SK-N-SH (cell line): Measurements from ENCODE around the gene MYO9A. TPM values are rescaled to one million over a fixed set of nuclear protein-coding genes. Genes with fewer than 3 reads are reported as not detected.

ENCODE experiments used
- CTCF ChIA-PET: fragments of 300-600, 350-600 bp; formaldehyde crosslinking; extraction: SDS; loops from one replicate; lab custom pipeline; 2021; lab: Yijun Ruan, JAX
- POLR2A ChIA-PET: fragments of 350-600 bp; sonication (Branson Sonifier 250); formaldehyde crosslinking; extraction: SDS; loops from one replicate; lab custom pipeline; 2020; ENCODE audit warnings: antibody characterized with exemption, inconsistent platforms; lab: Yijun Ruan, JAX
- DNase-seq: peaks from one replicate; pipeline ENCODE4 v3.0.0; 2012
- H2AFZ ChIP-seq: fragments of 200-600 bp; sonication (generic); 2 replicates; pipeline ENCODE4 v1.8.1; 2016; ENCODE audit warnings: antibody characterized with exemption, mild to moderate bottlenecking, low read depth
- H3F3A ChIP-seq: fragments of 200-600 bp; sonication (generic); replicated peaks from 2 replicates; pipeline ENCODE3; 2016; ENCODE audit warnings: antibody characterized with exemption, mild to moderate bottlenecking; ENCODE audit not compliant: insufficient read depth
- H3K27ac ChIP-seq, 2 experiments: fragments of 200-500 bp in 1 of 2; fragments of 200-600 bp in 1 of 2; sonication (Bioruptor generic) in 1 of 2; sonication (generic), shearing (Covaris generic) in 1 of 2; 2 replicates each; pipeline versions ENCODE4 v1.5.1 to v1.6.1; 2014 to 2016; ENCODE audit warnings: low read depth in 2 of 2, inconsistent platforms in 1 of 2, low read length in 1 of 2, mild to moderate bottlenecking in 1 of 2, mixed read lengths in 1 of 2
- H3K27me3 ChIP-seq: fragments of 200-600 bp; sonication (generic), shearing (Covaris generic); 2 replicates; pipeline ENCODE4 v1.6.1; 2016; ENCODE audit warnings: mixed run types; ENCODE audit not compliant: insufficient read depth
- H3K36me3 ChIP-seq, 2 experiments: fragments of 200-500 bp in 1 of 2; fragments of 200-600 bp in 1 of 2; sonication (Bioruptor generic) in 1 of 2; sonication (generic) in 1 of 2; replicated peaks in 1 of 2; 2 replicates each; pipeline versions ENCODE3 to v1.5.1; 2014 to 2016; ENCODE audit warnings: low read length in 1 of 2, mild to moderate bottlenecking in 1 of 2; ENCODE audit not compliant: insufficient read depth in 2 of 2, control insufficient read depth in 1 of 2
- H3K4me1 ChIP-seq, 2 experiments: fragments of 200-500 bp in 1 of 2; fragments of 200-600 bp in 1 of 2; sonication (Bioruptor generic) in 1 of 2; sonication (generic), shearing (Covaris generic) in 1 of 2; 2 replicates each; pipeline versions ENCODE4 v1.5.1 to v1.6.1; 2014 to 2016; ENCODE audit warnings: low read depth in 1 of 2, low read length in 1 of 2, mixed run types in 1 of 2; ENCODE audit not compliant: insufficient read depth in 2 of 2, control insufficient read depth in 1 of 2
- H3K4me2 ChIP-seq: fragments of 200-600 bp; sonication (generic), shearing (Covaris generic); 2 replicates; pipeline ENCODE4 v1.6.1; 2017; ENCODE audit warnings: mixed run types
- H3K4me3 ChIP-seq, 2 experiments: fragments of 200-500 bp in 1 of 2; fragments of 200-600 bp in 1 of 2; sonication (Bioruptor generic) in 1 of 2; sonication (generic), shearing (Covaris generic) in 1 of 2; 2 replicates each; pipeline versions ENCODE4 v1.5.1 to v1.8.1; 2014 to 2016; ENCODE audit warnings: low read depth in 2 of 2, inconsistent platforms in 1 of 2, low read length in 1 of 2, mild to moderate bottlenecking in 1 of 2, mixed read lengths in 1 of 2, moderate library complexity in 1 of 2
- H3K79me2 ChIP-seq: fragments of 200-600 bp; sonication (generic); 2 replicates; pipeline ENCODE4 v1.8.1; 2017; ENCODE audit warnings: mild to moderate bottlenecking; ENCODE audit not compliant: insufficient read depth
- H3K9ac ChIP-seq: fragments of 200-600 bp; sonication (generic); 2 replicates; pipeline ENCODE4 v1.6.1; 2017; ENCODE audit warnings: mixed run types
- H3K9me2 ChIP-seq: fragments of 200-600 bp; sonication (generic); 2 replicates; pipeline ENCODE4 v1.6.1; 2017; ENCODE audit warnings: mixed run types
- H3K9me3 ChIP-seq: fragments of 200-600 bp; sonication (generic); 2 replicates; pipeline ENCODE4 v1.6.1; 2017; ENCODE audit warnings: mixed run types, mild to moderate bottlenecking, moderate library complexity
- H4K20me1 ChIP-seq: fragments of 200-600 bp; sonication (generic); 2 replicates; pipeline ENCODE4 v1.6.1; 2017; ENCODE audit warnings: mild to moderate bottlenecking, mixed run types; ENCODE audit not compliant: insufficient read depth
- CHD2 ChIP-seq: fragments of 150-350 bp; IDR thresholded peaks from 2 replicates; pipeline ENCODE4 v1.6.1; 2018; ENCODE audit warnings: low read length; ENCODE audit not compliant: partially characterized antibody
- ELF1 ChIP-seq: IDR thresholded peaks from 2 replicates; pipeline ENCODE4 v1.4.0; 2012
- EP300 ChIP-seq, 2 experiments: IDR thresholded peaks; 2 replicates each; pipeline versions ENCODE4 v1.4.0 to v1.6.1; 2012; ENCODE audit warnings: borderline replicate concordance in 1 of 2, low read depth in 1 of 2, low read length in 1 of 2
- FOSL2 ChIP-seq: IDR thresholded peaks from 2 replicates; pipeline ENCODE4 v1.4.0; 2012; ENCODE audit warnings: low read depth, mild to moderate bottlenecking, moderate library complexity, borderline replicate concordance
- FOXM1 ChIP-seq: IDR thresholded peaks from 2 replicates; pipeline ENCODE4 v1.4.0; 2012; ENCODE audit warnings: low read depth, mild to moderate bottlenecking
- GATA2 ChIP-seq: sonication (generic); formaldehyde crosslinking; IDR thresholded peaks from 2 replicates; pipeline ENCODE4 v1.5.0; 2020; ENCODE audit warnings: mild to moderate bottlenecking, missing genetic modification reagents
- MEF2A ChIP-seq: IDR thresholded peaks from 2 replicates; pipeline ENCODE4 v1.4.0; 2012; ENCODE audit warnings: low read depth, borderline replicate concordance
- MXI1 ChIP-seq: IDR thresholded peaks from 2 replicates; pipeline ENCODE4 v1.6.1; 2012; ENCODE audit warnings: mild to moderate bottlenecking, low read depth, low read length, improper control_type of control experiment
- NFIC ChIP-seq: IDR thresholded peaks from 2 replicates; pipeline ENCODE4 v1.4.0; 2012; ENCODE audit warnings: borderline replicate concordance
- SIN3A ChIP-seq: IDR thresholded peaks from 2 replicates; pipeline ENCODE4 v1.6.1; 2012; ENCODE audit warnings: low read depth, mild to moderate bottlenecking, low read length, moderate library complexity, borderline replicate concordance
- SMC3 ChIP-seq: IDR thresholded peaks from 2 replicates; pipeline ENCODE4 v1.6.1; 2012; ENCODE audit warnings: low read depth, low read length, improper control_type of control experiment
- TAF1 ChIP-seq: IDR thresholded peaks from 2 replicates; pipeline ENCODE4 v1.6.1; 2012; ENCODE audit warnings: low read depth, mild to moderate bottlenecking, low read length, moderate library complexity, borderline replicate concordance
- TCF12 ChIP-seq: IDR thresholded peaks from 2 replicates; pipeline ENCODE4 v1.4.0; 2012
- TEAD4 ChIP-seq: IDR thresholded peaks from 2 replicates; pipeline ENCODE4 v1.4.0; 2012; ENCODE audit warnings: mild to moderate bottlenecking, borderline replicate concordance; ENCODE audit not compliant: insufficient read depth
- YY1 ChIP-seq: IDR thresholded peaks from 2 replicates; pipeline ENCODE4 v1.4.0; 2012; ENCODE audit warnings: low read depth, mild to moderate bottlenecking
- WGBS: methylation state at CpG from one replicate; pipeline ENCODE4 v1.1.6; 2017; ENCODE audit warnings: low lambda C conversion rate; 5-methylcytosine and 5-hydroxymethylcytosine counted together
- polyA plus RNA-seq, 3 experiments: library from polyadenylated mRNA; depleted of rRNA; stranded (reverse); fragments of >200 nt; gene quantifications; 2 replicates each; pipeline ENCODE4 v1.2.3, GENCODE V29; 2012
- TF ChIP-seq, protein P1 (sequence below): IDR thresholded peaks from 2 replicates; pipeline ENCODE4 v1.4.0; 2012; ENCODE audit warnings: low read depth
- TF ChIP-seq, protein P2 (sequence below): IDR thresholded peaks from 2 replicates; pipeline ENCODE4 v1.4.0; 2012; ENCODE audit warnings: low read depth, borderline replicate concordance
- TF ChIP-seq, protein P3 (sequence below): fragments of 150-350 bp; IDR thresholded peaks from 2 replicates; pipeline ENCODE4 v1.6.1; 2017; ENCODE audit warnings: antibody characterized with exemption, low read length, low read depth, borderline replicate concordance
- TF ChIP-seq, protein P4 (sequence below): IDR thresholded peaks from 2 replicates; pipeline ENCODE4 v1.6.1; 2012; ENCODE audit warnings: mild to moderate bottlenecking, low read depth, low read length, moderate library complexity

Gene MYO9A
- polyA plus RNA-seq, 1 of the 3 experiments (the other 2 are of a cell fraction), result 4.1 TPM

DNA sequence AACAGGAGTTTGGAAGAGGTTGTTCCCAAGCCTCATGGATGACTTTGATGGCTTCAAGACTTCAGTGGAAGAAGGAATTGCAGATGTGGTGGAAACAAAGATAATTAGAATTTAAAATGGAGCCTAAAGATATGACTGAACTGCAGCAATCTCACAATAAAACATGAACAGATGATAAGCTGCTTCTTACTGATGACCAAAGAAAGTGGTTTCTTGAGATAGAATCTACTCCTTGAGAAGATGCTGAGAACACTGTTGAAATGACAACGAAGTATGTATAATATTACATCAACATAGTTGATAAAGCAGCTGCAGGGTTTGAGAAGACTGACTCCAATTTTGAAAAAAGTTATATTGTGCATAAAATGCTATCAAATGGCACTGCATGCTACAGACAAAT, 21.2 kb downstream of the MYO9A start:
- Histone ChIP-seq H3K9me2 (no peaks in the 10 kb centered on the region), H3F3A (no peaks in the 10 kb centered on the region), H3K9ac (no peak overlapping the region), H3K4me1 (no peaks in the 10 kb centered on the region), H3K9me3 (no peaks in the 10 kb centered on the region)
- WGBS, result 100% methylated on average over 1 of the region's 1 CpG
- no peak for TF ChIP-seq TCF12
- no peak for TF ChIP-seq TEAD4
- no peak for TF ChIP-seq TAF1
- TF ChIP-seq, all 33 proteins: peak for 0
- Histone ChIP-seq H3K36me3 (peaks cover 0 to 9% of the 10 kb centered on the region in 2 experiments), H3K79me2 (peaks cover 35% of the 10 kb centered on the region; the same call in 1 of the 2 replicates), H3K27ac (no peak overlapping the region), H3K4me2 (no peak overlapping the region), H3K4me3 (no peak overlapping the region), H4K20me1 (peaks cover 4% of the 10 kb centered on the region; the same call in 1 of the 2 replicates), H2AFZ (no peak overlapping the region), H3K27me3 (no peaks in the 10 kb centered on the region)
- POLR2A ChIA-PET, result no interaction called here
- CTCF ChIA-PET, result no interaction called here
- no peak for DNase-seq

DNA sequence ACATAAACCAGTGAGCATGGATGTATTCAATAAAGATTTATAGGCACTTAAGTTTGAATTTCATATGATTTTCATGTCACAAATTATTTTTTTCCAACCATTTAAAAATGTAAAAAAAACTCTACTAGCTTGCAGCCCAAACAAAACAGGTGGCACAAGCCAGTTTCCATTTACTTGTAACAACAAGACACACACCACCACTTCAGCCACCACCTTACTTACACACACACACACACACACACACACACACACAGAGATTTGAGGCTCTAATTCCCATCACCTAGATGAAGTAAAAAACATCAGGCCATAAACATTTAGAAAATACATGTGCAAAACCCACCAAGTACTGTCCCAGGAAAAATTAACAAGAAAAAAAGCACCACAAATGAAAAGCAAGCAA, 25.3 kb downstream of the MYO9A start:
- H3K27ac ChIP-seq, result no peak overlapping the region
- TF ChIP-seq, protein P1, sequence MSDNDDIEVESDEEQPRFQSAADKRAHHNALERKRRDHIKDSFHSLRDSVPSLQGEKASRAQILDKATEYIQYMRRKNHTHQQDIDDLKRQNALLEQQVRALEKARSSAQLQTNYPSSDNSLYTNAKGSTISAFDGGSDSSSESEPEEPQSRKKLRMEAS, result no peak
- TF ChIP-seq YY1 (no peak), FOSL2 (no peak), TCF12 (no peak), SMC3 (no peak), CHD2 (no peak), SIN3A (no peak), EP300 (IDR thresholded peaks at IDR 0.05; ENCODE audit: borderline replicate concordance in 1 of 2, low read depth in 1 of 2, low read length in 1 of 2) (no peak), TAF1 (no peak), GATA2 (CRISPR knock-in tag) (no peak), ELF1 (no peak), TEAD4 (no peak), MEF2A (no peak), FOXM1 (no peak), MXI1 (no peak), NFIC (no peak)
- TF ChIP-seq, protein P2, sequence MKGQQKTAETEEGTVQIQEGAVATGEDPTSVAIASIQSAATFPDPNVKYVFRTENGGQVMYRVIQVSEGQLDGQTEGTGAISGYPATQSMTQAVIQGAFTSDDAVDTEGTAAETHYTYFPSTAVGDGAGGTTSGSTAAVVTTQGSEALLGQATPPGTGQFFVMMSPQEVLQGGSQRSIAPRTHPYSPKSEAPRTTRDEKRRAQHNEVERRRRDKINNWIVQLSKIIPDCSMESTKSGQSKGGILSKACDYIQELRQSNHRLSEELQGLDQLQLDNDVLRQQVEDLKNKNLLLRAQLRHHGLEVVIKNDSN, result no peak
- TF ChIP-seq, protein P3, sequence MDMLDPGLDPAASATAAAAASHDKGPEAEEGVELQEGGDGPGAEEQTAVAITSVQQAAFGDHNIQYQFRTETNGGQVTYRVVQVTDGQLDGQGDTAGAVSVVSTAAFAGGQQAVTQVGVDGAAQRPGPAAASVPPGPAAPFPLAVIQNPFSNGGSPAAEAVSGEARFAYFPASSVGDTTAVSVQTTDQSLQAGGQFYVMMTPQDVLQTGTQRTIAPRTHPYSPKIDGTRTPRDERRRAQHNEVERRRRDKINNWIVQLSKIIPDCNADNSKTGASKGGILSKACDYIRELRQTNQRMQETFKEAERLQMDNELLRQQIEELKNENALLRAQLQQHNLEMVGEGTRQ, result no peak
- TF ChIP-seq, protein P4, sequence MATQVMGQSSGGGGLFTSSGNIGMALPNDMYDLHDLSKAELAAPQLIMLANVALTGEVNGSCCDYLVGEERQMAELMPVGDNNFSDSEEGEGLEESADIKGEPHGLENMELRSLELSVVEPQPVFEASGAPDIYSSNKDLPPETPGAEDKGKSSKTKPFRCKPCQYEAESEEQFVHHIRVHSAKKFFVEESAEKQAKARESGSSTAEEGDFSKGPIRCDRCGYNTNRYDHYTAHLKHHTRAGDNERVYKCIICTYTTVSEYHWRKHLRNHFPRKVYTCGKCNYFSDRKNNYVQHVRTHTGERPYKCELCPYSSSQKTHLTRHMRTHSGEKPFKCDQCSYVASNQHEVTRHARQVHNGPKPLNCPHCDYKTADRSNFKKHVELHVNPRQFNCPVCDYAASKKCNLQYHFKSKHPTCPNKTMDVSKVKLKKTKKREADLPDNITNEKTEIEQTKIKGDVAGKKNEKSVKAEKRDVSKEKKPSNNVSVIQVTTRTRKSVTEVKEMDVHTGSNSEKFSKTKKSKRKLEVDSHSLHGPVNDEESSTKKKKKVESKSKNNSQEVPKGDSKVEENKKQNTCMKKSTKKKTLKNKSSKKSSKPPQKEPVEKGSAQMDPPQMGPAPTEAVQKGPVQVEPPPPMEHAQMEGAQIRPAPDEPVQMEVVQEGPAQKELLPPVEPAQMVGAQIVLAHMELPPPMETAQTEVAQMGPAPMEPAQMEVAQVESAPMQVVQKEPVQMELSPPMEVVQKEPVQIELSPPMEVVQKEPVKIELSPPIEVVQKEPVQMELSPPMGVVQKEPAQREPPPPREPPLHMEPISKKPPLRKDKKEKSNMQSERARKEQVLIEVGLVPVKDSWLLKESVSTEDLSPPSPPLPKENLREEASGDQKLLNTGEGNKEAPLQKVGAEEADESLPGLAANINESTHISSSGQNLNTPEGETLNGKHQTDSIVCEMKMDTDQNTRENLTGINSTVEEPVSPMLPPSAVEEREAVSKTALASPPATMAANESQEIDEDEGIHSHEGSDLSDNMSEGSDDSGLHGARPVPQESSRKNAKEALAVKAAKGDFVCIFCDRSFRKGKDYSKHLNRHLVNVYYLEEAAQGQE, result no peak
- H3K4me3 ChIP-seq, result no peak overlapping the region
- CTCF ChIA-PET, result interaction anchor here (0.9 kb wide), 1 partner anchor 107 kb away, joined by 3 read pairs; no protein-coding TSS in a partner anchor
- H3K9ac ChIP-seq, result no peak overlapping the region
- no peak overlapping the region for H3K4me2 ChIP-seq
- peaks cover 57% of the 10 kb centered on the region for H3K79me2 ChIP-seq
- DNase-seq, result no peak
- H3K4me1 ChIP-seq, result no peaks in the 10 kb centered on the region
- peaks cover 0 to 12% of the 10 kb centered on the region in 2 experiments for H3K36me3 ChIP-seq
- no peaks in the 10 kb centered on the region for H3K9me2 ChIP-seq
- no peaks in the 10 kb centered on the region for H3K9me3 ChIP-seq
- no peaks in the 10 kb centered on the region for H3F3A ChIP-seq
- no peaks in the 10 kb centered on the region for H3K27me3 ChIP-seq
- POLR2A ChIA-PET, result no interaction called here
- no peak overlapping the region for H2AFZ ChIP-seq
- H4K20me1 ChIP-seq, result peaks cover 11% of the 10 kb centered on the region; the same call in 1 of the 2 replicates
